NCI-H1105 treated with DMSO at 0.1 percent for 48 hours (cell line): ENCODE results near the gene SLC52A1.
"Not testable (repeated sequence)": the region's sequence is repeated elsewhere in the genome, so short reads cannot be mapped to it uniquely, and the experiment has no call there.

Experiments used
- DNase-seq: peaks from one replicate; lab custom pipeline; 2025; lab: John Stamatoyannopoulos, UW

Gene SLC52A1

DNA sequence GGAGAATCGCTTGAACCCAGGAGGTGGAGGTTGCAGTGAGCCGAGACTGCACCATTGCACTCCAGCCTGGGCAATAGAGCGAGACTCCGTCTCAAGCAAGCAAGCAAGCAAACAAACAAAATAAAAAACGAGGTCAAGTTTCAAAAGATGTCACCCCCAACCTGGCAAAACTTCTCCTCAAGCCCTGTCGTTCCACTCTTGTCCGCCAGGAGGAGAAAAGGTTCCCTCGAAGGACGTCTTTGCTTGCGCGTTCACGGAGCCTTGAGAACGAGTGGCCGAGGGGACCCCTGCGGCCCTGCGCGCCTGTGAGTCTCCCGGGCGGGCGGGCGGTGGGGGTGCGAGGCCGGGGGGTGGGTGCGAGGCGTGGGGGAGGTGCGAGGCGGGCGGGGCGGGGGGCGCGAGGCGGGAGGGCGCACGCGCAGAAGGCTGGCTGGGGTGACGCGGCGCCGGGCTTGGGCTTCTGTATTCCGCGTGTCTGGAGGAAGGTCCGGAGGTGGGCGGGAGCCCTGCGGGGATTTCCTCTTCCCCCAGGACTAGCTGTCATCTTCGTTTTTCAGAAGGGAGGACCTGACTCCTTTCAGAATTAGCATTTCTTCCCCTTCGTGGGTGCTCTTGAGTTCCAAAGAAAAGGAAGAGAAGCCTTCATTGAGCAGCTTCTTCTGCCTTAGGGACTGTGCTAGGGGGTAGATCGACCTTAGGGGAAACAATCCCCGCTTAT is 3.7 kb downstream of the SLC52A1 start:
- DNase-seq = peak; percentile 61

- DNase-seq = not testable (repeated sequence)
Measured at GRCh38 chr17:5030168-5030567, 5.1 kb downstream of the SLC52A1 start.

DNA sequence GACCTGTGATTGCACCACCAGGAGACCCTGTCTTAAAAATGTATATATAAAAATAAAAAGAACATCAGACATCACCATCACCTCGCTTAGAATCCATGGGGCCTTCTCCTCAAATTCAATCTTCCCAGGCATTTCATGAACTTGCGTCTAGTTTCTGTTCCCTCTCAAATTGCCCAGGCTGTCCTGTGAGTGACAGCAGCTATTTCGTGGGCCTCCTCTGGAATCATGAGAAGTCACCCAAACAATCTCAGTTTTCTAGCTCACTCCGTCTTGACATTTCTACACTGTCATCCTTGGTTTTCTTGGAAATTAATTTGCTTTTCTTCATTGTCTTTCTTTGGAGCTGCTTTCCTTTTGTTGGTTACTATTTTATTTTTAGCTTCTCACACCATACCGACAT is 7.3 kb downstream of the SLC52A1 start:
- no peak for DNase-seq

- no peak for DNase-seq
Measured at GRCh38 chr17:5027299-5027698, 7.9 kb downstream of the SLC52A1 start.

GRCh38 chr17:5024604-5025003 is 10.6 kb downstream of the SLC52A1 start:
- no peak for DNase-seq

- no peak for DNase-seq
Measured at GRCh38 chr17:5023588-5024147, 11.6 kb downstream of the SLC52A1 start.

GRCh38 chr17:5022171-5022711 is 13.0 kb downstream of the SLC52A1 start:
- no peak for DNase-seq

GRCh38 chr17:5020502-5021023 is 14.7 kb downstream of the SLC52A1 start:
- DNase-seq = no peak

DNA sequence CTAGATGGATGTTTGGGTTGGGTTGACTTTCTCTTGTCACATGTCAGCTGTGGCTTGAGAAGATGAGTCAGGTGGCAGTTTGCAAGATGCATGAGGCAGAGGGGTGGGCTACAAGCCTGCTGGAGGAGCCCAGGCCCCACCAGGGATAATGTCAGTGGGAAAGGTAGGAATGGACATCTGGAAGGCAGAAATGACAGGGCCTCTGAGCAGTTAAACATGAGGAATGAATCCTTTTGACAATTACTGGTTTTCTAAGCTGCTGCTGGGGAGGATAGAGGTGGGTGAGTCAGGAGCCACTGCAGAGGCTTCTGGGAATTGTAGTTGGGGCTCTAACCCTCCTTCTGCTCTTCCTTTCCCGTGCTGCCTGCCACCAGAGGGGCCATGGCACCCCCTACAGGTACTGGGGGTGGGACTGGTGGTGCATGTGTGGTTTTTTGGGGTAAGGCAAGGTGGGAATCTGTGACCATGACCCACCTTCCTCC is 15.7 kb downstream of the SLC52A1 start:
- DNase-seq = no peak

DNA sequence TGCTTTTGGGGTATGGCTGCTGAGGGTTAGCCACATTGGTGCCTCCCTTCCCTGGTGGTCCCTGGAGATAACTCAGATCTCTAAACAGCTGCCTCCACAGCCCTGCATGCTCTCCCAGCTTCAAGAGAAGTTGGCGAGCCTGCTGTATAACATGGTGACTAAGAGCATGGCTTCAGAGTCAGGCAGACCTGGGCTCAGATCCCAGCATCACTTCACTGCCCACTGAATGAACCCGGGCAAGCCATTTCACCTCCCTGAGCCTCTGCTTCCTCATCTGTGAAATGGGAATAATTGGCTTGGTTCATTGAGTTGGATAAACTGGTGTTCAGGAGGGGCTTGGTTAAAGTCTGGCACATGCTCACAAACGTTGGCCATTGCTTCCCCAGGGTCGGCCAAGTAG is 20.9 kb downstream of the SLC52A1 start:
- no peak for DNase-seq

DNA sequence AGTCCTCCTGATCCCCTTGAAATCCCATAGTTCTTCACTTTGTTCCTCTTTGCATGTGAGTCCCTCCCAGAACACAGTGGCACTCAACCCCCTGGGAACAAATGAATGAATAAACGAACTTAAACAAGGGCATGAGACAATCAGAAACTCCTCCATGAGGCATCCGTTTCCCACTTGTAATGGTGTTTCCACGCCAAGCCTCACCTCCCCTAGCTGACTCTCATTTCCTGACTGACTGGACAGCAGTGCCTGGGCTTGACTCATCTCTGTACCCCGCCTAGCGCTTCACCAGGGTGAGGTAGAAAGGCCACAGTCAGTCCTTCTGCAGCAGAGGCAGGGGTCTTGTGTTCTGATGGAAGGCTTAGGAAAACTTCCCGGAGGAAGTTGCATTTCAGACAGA is 23.3 kb downstream of the SLC52A1 start:
- no peak for DNase-seq

DNA sequence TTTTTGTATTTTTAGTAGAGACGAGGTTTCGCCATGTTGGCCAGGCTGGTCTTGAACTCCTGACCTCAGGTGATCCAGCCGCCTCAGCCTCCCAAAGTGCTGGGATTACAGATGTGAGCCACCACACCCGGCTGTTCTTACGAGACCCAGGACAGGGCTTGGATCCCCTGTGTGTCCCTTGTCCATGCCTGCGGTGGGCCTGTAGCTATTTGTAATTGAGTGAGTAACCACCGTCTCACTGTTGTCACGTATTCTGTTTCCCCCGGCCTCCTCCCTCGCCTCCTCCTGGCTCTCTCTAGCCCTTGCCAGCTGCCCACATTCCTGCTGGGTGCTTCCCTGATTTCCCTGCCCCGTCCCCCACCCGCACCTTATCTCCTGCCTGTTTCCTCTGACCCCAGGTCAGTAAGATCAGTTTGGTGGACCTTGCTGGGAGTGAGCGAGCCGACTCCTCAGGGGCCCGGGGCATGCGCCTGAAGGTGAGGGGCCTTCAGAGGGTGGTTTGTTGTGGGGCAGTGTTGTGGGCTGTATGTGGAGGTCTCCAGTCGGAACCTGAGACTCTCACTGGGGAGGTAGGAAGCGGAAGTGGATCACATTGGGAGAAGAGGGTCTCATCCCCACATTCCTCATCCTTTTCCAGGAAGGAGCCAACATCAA is 31.9 kb downstream of the SLC52A1 start:
- no peak for DNase-seq

GRCh38 chr17:5002121-5002788 is 33.0 kb downstream of the SLC52A1 start:
- no peak for DNase-seq

GRCh38 chr17:5000237-5000639 is 35.0 kb downstream of the SLC52A1 start:
- no peak for DNase-seq

DNA sequence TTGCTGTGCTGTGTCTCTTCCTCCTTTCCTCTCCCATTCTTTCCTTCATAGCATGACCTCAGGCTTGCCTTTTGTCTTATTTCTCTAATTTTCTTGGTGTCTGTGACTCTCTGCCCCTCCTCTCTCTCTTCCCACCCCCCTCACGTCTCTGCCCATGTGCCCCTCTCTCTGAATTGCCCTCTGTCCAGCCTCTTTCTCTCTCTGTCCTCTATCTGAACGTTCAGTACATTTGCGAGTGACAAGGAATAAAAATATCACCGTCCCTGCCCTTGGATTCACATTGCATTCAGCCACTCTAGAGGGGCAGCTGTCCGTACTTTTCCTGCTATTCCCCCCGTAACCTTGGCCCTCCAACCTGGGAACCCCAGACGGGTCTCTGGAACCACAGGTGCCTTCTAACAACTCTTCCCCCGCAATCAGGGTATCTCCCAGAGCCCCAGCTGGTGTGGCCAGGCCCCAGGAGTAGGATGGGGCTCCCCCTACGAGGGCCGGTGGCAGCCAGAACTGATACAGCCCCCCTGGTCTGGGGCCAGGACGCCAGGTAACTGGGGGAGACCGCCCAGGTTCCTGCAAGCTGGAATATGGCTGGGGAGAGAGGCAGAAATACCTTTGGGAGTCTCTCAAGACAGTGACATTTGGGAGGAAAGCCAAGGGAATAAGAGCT is 35.7 kb downstream of the SLC52A1 start:
- DNase-seq = no peak

GRCh38 chr17:4998732-4999429 is 36.3 kb downstream of the SLC52A1 start:
- no peak for DNase-seq

DNA sequence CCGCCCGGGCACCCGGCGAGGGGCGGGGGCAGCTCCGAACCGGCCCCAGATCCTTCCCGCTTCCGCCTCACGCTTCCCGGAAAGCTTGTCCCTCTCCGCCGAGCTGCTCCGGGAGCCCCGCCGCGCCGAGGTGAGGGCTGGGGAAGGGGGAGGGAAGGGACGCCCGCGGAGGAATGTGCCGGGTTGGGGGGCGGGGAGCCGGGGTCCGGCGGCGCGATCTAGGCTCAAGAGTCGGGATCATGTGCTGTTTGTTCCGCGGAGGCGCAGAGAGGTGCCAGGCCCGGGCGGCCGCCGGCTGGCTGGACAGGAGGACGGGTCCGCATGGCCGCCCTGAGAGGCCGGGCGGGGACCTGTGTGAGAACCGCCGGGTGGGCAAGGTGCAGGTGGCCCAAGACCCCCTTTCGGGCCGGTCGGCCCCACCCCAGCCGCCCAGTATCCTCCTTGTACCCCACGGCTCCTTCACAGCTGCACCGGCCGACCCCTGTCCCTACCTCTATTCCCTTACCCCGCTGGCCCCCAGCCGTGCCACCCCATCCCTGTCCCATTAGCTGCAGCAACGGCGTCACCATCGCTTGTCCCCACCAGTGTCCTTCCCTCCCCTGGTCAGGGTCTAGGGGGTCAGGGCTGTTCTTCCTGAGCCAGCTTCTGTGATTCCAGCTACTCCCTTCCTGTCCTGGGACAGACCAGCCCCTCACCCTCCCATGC is 37.0 kb downstream of the SLC52A1 start:
- DNase-seq = no peak

DNA sequence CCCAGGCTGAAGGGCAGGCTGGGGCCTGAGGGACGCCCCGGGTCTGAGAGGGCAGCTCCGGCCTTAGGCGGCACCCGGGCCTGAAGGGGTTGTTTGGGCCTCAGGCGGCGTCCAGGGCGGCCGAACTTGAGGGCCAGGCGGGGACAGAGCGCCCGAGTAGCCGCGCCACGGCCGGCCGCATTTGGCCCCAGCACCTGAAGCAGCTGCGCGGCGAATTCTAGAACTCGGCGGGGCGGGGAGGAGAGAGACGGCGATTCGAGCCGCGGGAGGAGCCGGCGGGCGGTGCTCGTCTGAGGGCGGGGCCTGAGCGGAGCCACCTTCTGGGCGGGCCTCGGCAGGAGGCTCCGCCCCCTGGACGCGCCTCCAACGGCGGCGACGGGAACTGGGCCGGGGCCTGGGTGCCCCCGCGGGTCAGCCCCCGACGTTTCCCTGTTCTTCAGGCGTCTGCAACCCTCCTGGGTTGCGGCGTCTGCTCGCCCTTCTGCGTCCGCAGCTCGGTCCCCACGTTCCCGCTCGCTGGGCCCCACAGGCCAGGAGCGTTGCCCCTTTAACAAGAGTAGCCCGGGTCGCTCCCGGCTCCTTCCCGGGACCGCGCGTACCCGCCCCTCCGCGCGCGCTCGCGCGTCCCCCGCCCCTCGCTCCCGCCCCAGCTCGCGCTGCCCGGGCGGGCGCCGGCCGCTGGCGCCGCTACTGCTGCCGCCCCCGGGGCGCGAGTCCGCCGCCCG is 37.8 kb downstream of the SLC52A1 start, which contains the start of the genes INCA1 and KIF1C:
Gene INCA1 (minus strand): TSS at position 221 of the 725 bp plus-strand sequence. CDS start 3,085 bp downstream, outside the sequence.
Gene KIF1C (plus strand): TSS at position 649 of the 725 bp plus-strand sequence. CDS start 2,297 bp downstream, outside the sequence.
- DNase-seq = peak; percentile 86

DNA sequence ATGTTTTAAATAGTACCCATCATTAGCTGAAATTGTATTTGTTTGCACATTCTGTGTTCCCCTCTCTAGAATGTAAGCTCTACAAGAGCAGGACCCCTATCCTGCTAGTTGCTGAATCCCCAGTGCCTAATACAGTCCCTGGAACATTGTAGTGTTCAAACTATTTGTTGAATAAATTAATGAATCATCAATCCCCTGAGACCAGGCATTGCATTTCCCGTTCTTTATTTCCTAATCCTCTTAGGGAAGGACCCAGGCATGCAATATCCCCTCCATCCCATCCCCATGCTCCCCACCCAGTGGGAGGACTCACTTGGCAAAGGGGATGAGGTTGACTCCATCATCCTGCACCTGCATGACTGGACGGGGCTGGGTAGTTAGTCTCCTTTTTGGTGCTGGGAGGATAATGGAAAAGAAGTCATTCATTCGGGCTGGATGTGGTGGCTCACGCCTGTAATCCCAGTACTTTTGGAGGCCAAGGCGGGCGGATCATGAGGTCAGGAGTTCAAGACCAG is 41.1 kb downstream of the SLC52A1 start:
- DNase-seq = no peak
